ENCODE measurements around the gene ERBB4. TPM values are rescaled to one million over a fixed set of nuclear protein-coding genes. Genes with fewer than 3 reads are reported as not detected.
"Not testable (repeated sequence)": the region's sequence is repeated elsewhere in the genome, so short reads cannot be mapped to it uniquely, and the experiment has no call there.

ERBB4 gene
- total RNA-seq, 1 donor from 2014 or later: 0.05 TPM

DNA sequence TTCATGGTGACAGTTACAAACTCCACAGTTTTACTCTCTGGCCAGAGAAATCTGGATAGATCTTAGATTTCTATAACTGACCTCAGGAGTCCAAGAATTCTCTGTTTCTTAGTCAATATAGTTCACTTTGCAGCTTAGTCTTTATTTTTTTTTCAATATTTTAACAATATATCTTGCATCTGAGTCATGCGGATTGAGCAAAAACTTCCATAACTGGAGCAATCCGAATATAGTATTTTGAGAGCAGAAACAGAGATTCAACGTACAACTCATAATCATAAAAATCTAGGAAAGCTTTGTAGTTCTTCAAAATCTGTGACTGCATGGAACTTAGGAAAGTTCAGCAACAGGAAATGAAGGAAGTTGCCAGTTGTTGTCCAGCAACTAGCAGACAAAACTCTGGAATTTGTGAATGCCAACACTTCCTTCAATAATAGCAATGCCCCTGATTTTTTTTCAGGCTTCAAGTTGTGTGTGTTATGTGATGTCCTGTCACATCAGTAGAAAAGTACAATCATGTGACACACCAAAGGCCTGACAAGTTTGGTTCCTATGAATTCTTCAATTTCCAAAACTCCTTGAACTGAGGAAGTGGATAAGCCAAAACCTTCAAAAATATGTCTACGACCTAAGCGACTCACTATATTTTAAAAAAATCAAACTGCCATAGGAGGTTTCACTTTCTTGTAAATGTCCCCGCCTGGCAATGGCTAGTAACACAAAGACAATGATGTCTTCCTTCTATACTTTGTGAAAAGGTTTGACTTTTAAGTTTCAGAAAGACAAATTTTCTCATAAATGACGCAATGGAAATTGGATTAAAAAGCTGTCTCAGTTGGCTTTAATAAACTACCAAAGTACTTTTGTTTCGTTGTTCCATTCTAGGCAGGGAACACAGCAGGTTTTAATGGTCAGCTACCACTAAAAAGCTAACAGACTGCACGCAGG is 510.6 kb downstream of the ERBB4 start:
- DNase-seq (ENCODE audit: low spot score) (no peak), ATAC-seq (no peak)

DNA sequence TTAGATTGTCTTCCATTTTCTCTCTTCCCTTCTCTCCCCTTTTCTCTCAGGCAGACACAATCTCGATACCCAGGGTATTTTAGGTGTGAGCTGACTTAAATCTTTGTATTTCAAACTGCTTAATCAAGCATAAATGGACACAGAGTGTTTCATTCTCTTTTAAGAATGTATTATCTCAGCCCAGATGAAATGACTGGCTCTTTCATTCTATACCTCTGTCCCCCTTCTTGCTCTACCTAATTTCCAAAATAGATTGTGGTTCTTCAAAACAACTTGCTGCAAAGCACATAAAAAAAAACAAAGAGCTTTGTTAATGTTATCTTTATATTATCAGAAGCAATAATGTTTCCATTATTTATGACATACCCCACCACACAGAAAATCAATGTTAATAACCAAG is 514.6 kb downstream of the ERBB4 start:
- ATAC-seq (no peak), DNase-seq (ENCODE audit: low spot score) (no peak)

DNA sequence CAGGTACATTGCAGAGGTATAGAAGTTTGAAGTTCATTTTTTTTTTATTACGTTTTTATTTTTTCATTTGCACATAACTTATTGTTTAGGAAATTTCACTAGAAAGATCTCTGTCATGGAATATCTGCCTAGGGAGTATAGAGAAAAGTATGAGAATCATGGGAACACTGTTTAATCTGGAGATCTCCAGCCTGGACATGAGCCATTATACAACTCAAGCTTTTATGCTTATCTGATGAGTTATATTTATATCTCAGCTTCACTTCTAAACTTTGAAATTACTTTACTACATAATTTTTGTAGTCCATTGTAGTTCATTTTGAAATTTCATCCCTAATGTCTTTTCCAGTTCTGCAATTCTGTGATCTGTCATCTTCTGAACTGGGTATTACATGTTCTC is 515.6 kb downstream of the ERBB4 start:
- ATAC-seq (no peak), DNase-seq (ENCODE audit: low spot score) (no peak)

- DNase-seq (ENCODE audit: low spot score): no peak
- no peak for ATAC-seq
Observed at GRCh38 chr2:212021947-212022346, 516.7 kb downstream of the ERBB4 start.

- ATAC-seq (no peak), DNase-seq (ENCODE audit: low spot score) (no peak)
Observed at GRCh38 chr2:212015588-212015987, 523.0 kb downstream of the ERBB4 start.

DNA sequence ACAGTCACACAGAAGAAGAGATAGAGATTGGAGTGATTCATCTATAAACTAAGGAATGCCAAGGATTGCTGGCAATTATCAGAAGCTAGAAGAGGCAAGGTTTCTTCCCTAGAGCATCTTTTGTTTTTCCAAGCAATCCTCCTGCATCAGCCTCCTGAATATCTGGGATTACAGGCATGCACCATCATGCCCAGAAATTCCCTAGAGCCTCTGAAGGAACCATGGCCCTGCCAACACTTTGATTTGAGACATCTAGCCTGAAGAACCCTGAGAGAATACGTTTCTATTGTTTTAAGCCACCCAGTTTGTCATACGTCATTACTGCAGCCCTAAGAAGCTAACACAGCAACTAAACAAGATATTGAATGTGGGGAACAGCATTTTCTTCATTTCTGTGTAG is 525.0 kb downstream of the ERBB4 start:
- DNase-seq (ENCODE audit: low spot score): no peak
- ATAC-seq: no peak

GRCh38 chr2:212010305-212010704 is 528.3 kb downstream of the ERBB4 start:
- not testable (repeated sequence) for DNase-seq (ENCODE audit: low spot score)

GRCh38 chr2:212007972-212008371 is 530.6 kb downstream of the ERBB4 start:
- DNase-seq (ENCODE audit: low spot score) (no peak), ATAC-seq (no peak)

More at GRCh38 chr2:212010305-212010704, 528.3 kb downstream of the ERBB4 start:
- ATAC-seq: not testable (repeated sequence)

DNA sequence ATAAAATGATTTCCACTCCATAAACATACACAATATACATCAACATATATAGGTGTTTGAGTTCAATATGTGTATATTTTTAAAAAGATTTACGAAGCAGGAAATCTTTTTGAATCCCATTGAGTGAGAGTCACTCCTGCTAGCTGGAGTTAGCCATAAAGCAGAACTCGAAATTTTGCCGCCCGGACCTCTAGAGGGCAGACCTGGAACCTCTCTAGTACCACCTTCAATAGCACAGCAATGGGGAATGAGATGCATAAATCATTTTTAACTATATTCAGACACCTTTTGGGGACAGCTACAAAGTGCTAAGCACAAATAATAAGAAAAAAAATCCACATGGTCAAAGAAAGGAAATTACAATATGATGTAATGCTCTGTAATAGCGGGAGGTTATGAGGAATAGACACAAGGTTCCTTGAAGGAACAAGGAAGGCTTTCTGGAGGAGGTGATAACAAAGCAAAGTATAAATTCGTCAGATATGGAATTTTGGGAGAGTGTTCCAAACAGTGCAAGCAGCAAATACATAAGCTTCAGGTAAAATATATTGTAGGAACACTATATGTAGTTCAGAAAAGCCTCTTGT is 533.4 kb downstream of the ERBB4 start:
- ATAC-seq (peak; percentile 68), DNase-seq (ENCODE audit: low spot score) (no peak)

GRCh38 chr2:212001325-212001724 is 537.3 kb downstream of the ERBB4 start:
- no peak for DNase-seq (ENCODE audit: low spot score)
- ATAC-seq: no peak

GRCh38 chr2:211996857-211997256 is 541.7 kb downstream of the ERBB4 start:
- ATAC-seq: no peak
- no peak for DNase-seq (ENCODE audit: low spot score)

DNA sequence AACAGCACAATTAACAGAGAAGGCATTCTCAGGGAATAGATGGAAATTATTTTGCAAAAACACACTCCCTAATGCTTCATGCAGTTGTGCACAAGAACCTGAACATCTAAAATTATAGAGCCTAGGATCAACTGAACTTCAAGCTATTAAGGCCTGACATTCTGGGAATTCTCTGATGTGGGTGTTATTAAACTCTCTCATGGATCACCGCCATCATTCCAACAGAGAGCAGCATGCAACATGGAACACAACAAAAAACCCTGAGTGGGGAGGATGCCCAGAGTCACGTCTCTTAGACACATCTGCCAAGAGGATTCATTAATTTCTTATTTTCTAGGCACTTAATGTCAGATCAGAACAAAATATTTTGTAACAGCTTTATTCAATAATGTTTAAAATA is 543.8 kb downstream of the ERBB4 start:
- ATAC-seq: no peak
- DNase-seq (ENCODE audit: low spot score): no peak

DNA sequence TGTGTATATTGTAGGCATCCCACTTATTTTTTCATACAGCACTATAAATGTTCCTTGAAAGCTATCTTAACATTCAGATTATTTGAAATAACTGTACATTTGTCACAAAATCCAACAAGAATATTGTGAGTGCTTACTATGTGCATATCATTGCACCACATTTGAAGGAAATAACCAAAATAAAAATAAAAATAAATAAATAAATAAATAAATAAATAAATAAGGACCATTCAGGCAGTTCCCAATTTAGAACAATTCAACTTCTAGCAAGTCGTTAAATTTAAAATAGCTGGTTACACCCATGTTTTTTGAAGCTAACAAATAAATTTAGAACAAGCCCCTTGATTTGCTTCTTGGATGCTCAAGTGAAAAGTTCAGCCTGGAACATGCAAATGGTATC is 548.3 kb downstream of the ERBB4 start:
- no peak for ATAC-seq

DNA sequence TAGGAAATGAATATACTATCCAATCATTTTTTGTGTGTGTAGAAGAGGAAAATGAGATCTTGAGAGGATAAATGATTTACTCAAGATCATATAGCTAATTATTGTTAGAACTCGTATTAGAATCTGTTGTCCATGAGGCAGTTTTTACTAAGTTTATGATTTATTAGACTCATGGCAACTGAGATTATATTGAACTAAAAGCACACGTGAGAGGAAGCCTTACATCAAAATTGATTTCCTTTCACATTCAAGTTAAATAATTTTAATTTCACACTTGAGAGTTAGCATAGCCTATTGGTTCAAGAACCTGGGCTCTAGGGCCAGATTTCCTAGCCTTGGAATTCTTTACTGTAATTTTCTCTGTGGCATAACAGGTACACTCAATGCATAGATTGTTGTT is 552.3 kb downstream of the ERBB4 start:
- ATAC-seq (no peak), DNase-seq (ENCODE audit: low spot score) (no peak)

More for the DNA sequence above, 548.3 kb downstream of the ERBB4 start:
- no peak for DNase-seq (ENCODE audit: low spot score)

DNA sequence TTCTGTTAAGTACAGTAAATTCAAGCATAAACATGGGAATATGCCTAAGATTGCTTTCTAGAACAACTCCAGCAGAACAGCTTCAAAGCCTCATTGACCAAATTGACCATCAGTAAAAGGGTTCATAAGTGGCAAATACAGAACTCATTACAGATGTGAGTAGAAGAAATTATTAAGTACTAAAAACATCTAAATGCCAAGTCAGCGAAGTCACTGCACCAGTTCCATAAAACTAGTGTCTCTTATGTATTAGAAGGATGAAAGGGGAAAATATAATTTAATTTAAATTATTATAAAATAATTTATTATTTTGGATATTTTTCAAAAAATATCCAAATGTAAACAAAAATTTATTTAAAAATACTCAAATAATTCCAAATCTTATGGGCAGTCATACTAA is 553.2 kb downstream of the ERBB4 start:
- ATAC-seq: no peak
- no peak for DNase-seq (ENCODE audit: low spot score)

GRCh38 chr2:211982162-211982561 is 556.4 kb downstream of the ERBB4 start:
- DNase-seq (ENCODE audit: low spot score): no peak
- no peak for ATAC-seq

DNA sequence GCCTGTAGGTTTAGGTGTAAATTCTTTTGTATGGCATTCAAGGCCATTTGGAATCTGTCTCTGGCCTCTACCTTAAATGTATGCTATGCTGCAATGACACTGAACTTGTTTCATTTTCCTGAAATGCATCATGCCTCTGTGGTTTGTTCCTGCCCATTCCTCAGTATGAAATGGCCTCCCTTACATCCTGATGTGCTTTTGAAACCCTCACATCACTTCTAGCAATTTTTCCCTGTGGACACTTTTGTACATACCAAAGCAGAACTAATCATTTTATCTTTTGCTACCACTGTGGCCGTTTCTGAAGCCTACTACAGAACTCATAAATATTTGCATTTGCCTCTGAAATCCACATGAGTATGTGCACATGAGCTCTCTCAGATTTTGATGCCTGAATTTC is 557.2 kb downstream of the ERBB4 start:
- ATAC-seq: no peak
- DNase-seq (ENCODE audit: low spot score): no peak

GRCh38 chr2:211976076-211976475 is 562.5 kb downstream of the ERBB4 start:
- no peak for ATAC-seq
- no peak for DNase-seq (ENCODE audit: low spot score)

GRCh38 chr2:211967234-211967633 is 571.4 kb downstream of the ERBB4 start:
- DNase-seq (ENCODE audit: low spot score) (no peak), ATAC-seq (no peak)

DNA sequence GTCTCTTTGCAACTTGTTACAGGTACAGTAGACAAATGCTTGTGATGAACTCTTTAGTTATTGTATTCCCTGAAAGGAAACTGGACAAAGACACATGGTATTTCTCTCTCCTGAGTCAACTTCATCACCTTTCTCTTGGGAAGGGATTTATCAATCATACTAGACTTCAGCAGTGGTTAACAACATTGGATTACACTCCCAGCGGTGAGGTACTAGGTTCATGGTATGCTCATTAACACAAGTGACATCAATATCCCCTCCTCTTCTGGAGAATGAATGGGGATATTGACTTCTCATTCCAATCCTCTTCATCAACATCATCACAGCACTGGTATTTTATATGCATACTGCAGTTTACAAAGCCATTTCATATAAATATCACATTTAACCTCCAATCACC is 574.6 kb downstream of the ERBB4 start:
- DNase-seq (ENCODE audit: low spot score) (no peak), ATAC-seq (no peak)

DNA sequence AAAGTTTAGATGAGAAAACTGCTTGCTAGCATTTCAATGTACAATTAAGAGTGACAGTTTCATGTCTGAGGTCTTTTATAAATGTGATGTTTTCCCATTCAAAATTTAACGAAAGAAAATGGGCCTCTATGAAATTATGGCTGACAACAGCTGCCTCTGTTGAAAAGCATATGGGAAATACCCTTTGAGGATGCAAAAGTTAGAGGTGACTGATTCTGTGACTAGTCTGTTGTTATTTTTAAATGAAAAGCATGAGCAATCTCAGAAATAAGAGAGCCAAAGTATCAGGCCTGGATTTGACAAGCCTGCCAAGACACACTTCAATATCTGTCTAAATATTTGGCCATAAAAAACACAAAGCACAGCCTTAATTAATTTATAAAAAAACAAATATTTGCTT is 580.8 kb downstream of the ERBB4 start:
- ATAC-seq: no peak
- DNase-seq (ENCODE audit: low spot score): no peak

DNA sequence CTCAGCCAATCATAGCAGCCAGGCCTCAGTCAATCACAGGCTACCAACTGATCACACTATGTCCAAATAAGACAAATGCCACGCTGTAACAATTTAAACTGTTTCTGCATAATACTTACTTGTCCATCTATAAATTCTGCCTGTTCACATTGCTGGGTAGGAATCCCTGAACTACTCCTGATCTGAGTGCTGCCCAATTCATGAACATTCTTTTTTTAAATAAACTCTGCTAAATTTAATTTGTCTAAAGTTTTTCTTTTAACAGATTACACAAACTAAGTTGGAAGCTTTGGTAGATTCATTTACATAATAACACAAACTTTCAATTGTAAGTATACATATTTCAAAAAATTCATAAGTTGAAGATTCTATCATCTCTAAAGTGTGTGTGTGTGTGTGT is 583.0 kb downstream of the ERBB4 start:
- no peak for DNase-seq (ENCODE audit: low spot score)
- ATAC-seq: no peak

All from left lobe of liver (tissue), 2 donors.